Activated T-cell treated with anti-CD3 and anti-CD28 coated beads, Interleukin-2, amount 50 U/mL, for 1 hour (primary cell): Measurements from ENCODE around the gene MYLK4.

Experiments
- DNase-seq: peaks from one replicate; pipeline ENCODE4 v3.0.0-alpha.2; 2020

The MYLK4 gene

DNA sequence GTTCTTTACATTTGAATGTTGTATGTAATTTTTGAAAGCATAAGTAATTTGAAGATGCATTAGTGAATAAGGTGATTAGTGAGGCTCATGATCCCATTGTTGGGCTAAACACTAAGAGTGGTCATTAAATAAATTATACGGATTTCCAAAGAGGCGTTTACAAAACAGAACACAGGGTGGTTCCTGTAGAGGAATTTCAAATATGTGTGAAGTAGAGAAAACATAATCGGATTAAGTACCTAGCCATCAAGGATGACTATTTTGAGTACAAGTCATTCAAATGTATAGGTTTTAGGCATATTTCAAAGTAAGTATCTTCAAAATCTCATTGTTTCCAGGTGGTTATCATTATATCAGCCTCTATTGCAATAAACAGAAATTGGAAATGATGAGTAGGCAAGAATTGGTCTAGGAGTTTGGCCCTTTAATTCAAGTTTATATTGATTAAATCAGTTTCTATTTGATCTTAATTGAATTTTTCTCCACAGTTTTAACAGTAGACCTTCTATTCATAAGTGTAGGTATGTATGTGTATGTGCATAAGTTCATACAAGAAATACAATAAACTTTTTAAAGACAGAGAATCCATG, 94.8 kb downstream of the MYLK4 start:
- DNase-seq: no peak

GRCh38 chr6:2653369-2654032, 97.2 kb downstream of the MYLK4 start:
- no peak for DNase-seq

GRCh38 chr6:2652611-2653010, 98.1 kb downstream of the MYLK4 start:
- no peak for DNase-seq

DNA sequence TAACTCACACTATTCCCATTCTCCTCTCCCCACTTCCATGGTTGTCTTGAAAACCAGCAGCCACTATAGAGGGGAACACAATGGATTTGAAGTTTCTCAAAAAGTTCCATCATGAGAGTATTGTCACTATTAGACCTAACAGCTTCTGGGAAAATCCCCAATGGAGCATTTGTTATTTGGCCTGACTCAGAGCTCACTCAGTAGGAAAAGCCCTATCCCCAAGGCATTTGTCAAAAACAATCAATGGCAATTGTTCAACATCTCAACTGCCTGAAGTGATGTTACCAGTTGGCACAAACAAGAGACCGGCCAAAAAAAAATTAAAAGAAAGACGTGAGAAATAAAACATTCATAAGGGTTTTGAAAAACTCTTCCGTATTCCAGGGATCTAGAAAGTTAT, 98.8 kb downstream of the MYLK4 start:
- no peak for DNase-seq

DNA sequence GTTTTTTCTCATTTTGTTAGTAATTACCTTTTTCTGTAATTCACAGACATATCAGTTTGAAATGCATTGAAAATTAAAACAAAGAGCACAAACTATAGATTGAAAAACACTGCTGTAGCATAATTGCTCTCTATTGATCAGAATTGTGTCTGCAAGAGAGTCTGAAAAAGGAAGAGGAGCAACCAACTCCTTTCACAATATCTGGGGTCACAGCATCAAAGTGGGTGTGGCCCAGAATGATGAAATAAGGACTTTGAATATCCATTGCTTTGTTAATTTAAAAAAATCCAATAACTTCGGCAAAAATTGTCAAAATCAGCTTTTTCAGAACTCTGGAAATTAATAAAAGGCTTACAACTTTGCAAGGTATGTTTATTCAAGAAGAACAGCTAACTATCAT, 99.2 kb downstream of the MYLK4 start:
- DNase-seq: no peak

DNA sequence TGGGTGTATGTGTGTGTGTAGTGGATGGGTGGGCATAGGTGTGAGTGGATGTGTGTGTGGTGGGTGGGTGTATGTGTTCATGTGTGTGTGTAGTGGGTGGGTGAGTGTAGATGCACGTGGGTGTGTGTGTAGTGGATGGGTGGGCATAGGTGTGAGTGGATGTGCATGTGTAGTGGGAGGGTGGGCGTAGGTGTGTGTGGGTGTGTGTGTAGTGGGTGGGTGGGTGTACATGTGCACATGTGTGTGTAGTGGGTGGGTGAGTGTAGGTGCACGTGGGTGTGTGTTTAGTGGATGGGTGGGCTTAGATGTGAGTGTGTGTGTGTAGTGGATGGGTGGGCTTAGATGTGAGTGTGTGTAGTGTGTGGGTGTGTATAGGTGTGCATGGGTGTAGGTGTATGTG, 104.4 kb downstream of the MYLK4 start:
- DNase-seq: no peak

GRCh38 chr6:2643935-2644539, 106.7 kb downstream of the MYLK4 start:
- DNase-seq: no peak

- no peak for DNase-seq
Observed at GRCh38 chr6:2643130-2643529, 107.6 kb downstream of the MYLK4 start.

- DNase-seq: no peak
Observed at GRCh38 chr6:2641044-2641725, 109.5 kb downstream of the MYLK4 start.

GRCh38 chr6:2640551-2640950, 110.2 kb downstream of the MYLK4 start:
- DNase-seq: no peak

- DNase-seq: no peak
Observed at GRCh38 chr6:2639896-2640295, 110.8 kb downstream of the MYLK4 start.

- no peak for DNase-seq
Observed at GRCh38 chr6:2639167-2639566, 111.6 kb downstream of the MYLK4 start.

DNA sequence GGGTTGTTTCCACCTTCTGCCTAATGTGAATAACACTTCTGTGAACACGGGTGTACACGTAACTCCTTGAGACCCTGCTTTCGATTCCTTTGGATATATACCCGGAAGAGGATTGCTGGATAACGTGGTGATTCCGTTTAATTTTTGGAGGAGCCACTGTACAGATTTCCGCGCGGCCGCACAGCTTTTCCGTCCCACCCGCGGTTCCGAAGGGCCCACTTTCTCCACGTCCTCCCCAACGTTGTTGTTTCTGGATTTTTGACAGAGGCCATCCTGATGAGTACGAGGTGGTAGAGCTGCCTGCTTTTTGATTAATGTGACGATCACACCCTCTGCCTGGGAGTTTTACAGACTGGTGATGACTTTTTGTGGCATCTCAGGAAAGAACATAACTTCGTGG, 114.0 kb downstream of the MYLK4 start:
- DNase-seq: no peak

GRCh38 chr6:2635911-2636310, 114.8 kb downstream of the MYLK4 start:
- no peak for DNase-seq

DNA sequence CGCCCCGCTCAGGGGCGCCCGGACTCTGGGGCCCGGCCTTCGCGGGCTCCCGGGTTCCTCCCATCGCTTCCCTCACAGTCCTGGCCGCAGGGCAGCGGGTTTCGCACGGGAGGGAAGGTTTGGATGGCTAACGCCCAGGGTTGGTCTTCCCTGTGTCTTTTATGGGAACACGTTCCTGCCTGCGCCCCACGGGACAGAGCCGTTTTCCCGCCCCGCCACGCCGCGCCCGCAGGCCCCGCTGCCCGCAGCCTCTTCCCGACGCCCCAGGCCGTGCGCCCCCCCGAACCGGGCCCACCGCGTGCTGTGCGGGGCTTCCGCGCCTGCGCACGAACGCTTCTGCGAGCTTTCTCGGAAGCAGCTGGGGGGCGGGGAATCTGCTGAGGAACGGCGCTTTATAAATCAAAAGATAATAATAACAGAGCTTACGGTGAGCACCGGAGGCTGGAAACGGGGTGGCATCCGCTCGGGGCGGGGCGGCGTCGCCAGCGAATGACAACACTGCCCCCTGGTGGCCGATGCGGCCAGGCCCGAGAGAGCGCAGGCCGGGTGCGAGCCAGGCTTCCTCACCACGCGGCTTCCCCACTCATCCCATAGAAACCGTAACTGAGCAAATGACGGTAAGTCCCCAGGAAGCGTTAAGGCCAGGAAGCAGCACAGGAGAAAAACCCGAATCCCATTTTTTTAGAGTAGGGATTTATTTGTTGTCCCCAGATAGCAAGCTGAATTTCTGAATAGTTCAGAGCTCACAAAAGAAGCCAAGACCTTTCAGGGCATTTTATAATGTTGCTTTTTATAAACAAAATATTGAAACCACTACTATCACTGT, 116.4 kb downstream of the MYLK4 start:
- DNase-seq: peak; percentile 85

DNA sequence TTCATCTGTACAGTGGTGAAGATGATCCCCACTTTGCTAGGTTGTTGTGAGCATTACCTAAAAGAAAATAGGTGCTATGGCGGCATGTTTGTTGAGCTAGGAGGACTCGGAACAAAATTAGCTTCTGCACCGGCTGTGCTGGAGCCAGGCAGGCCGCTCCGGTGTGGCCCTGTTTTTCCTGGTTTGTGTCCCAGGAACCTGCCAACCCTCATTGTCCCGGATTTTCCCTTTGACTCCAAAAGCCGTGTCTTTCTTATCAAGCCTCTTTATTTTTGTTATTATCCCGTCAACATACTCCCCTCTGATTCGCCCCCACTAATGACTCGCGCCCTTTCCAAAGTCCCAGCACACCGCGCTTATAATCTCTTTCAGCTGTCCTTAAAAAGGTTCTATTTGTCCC, 117.0 kb downstream of the MYLK4 start:
- no peak for DNase-seq

DNA sequence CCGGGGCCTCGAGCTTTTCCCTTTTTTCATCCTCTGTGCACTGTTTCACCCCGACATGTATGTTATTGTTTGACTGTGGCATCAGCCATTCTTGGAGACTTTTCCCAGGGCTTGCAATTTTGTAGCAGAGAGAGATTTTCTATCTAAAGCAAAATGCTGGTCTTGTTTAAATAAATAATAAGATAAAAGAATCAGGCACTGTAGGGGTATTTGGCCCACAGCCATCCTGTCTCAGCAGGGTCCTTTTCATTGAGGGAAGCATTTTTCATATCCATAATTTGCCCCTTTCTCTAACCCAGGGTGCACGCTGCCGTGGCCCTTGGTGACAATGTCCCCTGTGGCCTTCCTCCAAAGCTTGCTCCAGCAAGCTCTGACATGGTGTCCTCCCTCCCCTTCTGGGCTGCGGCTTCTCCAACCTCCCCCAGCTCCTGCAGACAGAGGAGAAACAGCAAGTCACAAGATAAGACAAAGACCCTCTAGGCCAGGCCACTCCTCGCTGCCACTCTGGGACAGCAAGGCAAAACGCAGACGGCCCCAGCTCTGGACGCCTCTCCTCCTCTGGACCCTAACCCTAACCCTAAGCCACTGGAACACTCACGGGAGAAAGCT, 117.6 kb downstream of the MYLK4 start:
- DNase-seq: no peak

GRCh38 chr6:2632368-2632767, 118.4 kb downstream of the MYLK4 start:
- DNase-seq: no peak

DNA sequence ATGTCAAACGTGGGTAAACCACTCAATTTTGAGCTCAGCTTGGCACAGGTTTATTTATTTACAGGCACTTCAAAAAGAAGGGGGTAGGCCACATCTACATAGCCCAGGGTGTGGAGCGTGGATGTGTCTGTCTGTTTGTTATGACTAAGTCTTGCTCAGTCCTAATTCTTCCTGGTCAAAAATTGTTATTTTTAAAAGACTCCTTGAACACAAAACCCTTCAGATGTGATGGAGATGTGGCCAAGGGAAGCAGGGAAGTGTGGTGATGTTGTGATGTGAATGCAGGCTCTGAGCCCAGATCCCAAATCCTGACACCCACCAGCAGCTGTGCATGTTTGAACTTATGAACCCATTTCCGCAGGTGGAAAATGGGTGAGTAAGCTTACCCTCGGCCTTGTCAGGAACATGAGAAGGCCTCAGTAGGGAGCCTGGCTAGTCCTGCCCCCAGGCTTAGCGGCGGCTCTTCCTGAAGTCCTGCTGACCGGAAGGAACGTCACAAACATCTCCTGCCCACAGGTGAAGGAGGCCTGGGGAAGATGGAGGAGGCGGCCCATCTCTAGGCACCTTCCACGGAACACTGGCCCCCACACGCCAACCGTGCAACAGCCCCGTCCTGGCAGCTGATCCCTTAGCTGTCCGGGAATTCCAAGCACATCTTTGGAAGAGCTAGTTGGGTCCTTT, 119.7 kb downstream of the MYLK4 start:
- no peak for DNase-seq

DNA sequence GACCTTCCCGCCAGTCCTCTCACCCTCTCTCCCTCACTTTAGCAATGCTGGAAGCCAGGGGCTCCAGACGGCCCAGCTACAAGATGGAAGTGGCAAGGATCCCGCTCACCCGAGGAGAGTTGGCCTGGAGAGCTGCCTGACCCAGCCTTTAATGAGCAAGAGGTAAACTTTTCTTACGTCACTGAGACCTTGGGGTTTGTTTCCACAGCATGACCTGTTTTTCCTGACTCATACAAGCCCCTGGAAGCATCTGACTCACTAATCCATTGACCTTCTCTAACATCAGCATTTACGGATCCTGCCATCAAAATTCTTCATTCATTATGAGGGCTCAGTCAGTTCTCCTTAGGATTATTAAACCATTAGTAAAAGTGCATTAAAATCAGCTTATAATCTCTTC, 120.4 kb downstream of the MYLK4 start:
- DNase-seq: no peak

DNA sequence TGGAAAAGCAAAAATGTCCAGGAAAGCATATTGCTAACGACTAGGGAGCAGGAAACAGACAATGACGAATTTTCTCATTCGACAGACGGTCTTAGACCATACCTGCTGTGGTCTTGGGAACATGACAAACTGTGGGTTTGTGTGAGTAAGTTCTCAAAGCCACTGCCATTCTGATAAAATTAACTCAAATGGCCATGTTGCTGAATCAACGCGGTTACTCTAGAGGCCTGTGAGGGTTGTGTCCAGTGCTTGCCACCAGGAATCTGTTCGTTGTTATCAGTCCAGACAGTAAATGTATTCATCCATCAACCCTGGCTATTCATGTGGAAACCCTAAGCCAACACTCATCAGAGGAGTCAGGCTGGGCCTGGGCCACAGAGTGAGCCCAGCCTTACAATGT, 124.3 kb downstream of the MYLK4 start:
- DNase-seq: no peak

DNA sequence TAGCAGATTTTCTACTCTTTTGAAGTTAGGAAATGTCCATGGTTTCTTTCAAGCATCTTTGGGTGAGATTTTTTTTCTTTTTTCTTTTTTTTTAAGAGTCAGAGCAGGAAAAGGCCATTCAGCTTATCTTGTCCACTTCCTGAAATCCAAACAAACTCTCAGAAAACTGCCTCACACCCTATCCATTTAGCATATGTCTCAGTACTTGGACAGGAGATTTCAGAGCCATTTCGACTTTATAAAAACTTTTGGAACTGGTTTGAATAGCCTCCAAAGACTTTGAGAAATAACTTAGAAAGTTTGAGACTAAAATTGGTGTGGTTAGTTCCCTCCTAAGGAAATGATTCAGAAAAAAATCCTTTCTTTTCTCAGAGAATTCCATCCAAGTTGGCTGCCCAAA, 125.1 kb downstream of the MYLK4 start:
- DNase-seq: no peak
